ENCODE data around the gene STAT6.
"Not testable (repeated sequence)": the region's sequence is repeated elsewhere in the genome, so short reads cannot be mapped to it uniquely, and the experiment has no call there.

Gene STAT6

GRCh38 chr12:57053901-57054300, 57.3 kb downstream of the STAT6 start:
- not testable (repeated sequence) for DNase-seq (ENCODE audit: low read depth, low spot score)

GRCh38 chr12:57053146-57053545, 58.0 kb downstream of the STAT6 start:
- DNase-seq (ENCODE audit: low read depth, low spot score), result not testable (repeated sequence)

- no peak for DNase-seq (ENCODE audit: low read depth, low spot score)
Measured at GRCh38 chr12:57051011-57051410, 60.2 kb downstream of the STAT6 start.

- DNase-seq (ENCODE audit: low read depth, low spot score), result no peak
Measured at GRCh38 chr12:57049890-57050289, 61.3 kb downstream of the STAT6 start, which contains the start of gene MYO1A. TSS of gene MYO1A (minus strand) at chr12:57050129. CDS start at chr12:57048323, 1,806 bp downstream.

- DNase-seq (ENCODE audit: low read depth, low spot score), result no peak
Measured at GRCh38 chr12:57049119-57049446, 62.1 kb downstream of the STAT6 start.

- no peak for DNase-seq (ENCODE audit: low read depth, low spot score)
Measured at GRCh38 chr12:57048423-57049118, 62.6 kb downstream of the STAT6 start.

- no peak for DNase-seq (ENCODE audit: low read depth, low spot score)
Measured at GRCh38 chr12:57047981-57048380, 63.2 kb downstream of the STAT6 start.

GRCh38 chr12:57046947-57047890, 63.9 kb downstream of the STAT6 start:
- no peak for DNase-seq (ENCODE audit: low read depth, low spot score)

- no peak for DNase-seq (ENCODE audit: low read depth, low spot score)
Measured at GRCh38 chr12:57046086-57046791, 64.9 kb downstream of the STAT6 start.

Measured in smooth muscle cell of the brain vasculature (primary cell).